ENCODE results near the gene SPTLC1. TPM values are rescaled to one million over a fixed set of nuclear protein-coding genes. Genes with fewer than 3 reads are reported as not detected.

SPTLC1 gene
- total RNA-seq, 1 experiment from 2014 or later = 58.8 TPM

- POLR2A ChIA-PET = no interaction called here
- Histone ChIP-seq H3K4me3 (ENCODE audit: low read depth in 2 of 2, low read length in 2 of 2) (no peak overlapping the region), H3K27me3 (ENCODE audit: control insufficient read depth, insufficient read depth, low read length) (no peaks in the 10 kb centered on the region), H3K27ac (ENCODE audit: low read length) (no peak overlapping the region), H3K9me3 (ENCODE audit: control insufficient read depth, insufficient read depth, low read depth, low read length) (no peaks in the 10 kb centered on the region), H3K36me3 (ENCODE audit: control insufficient read depth, insufficient read depth, low read length) (no peaks in the 10 kb centered on the region), H3K4me1 (ENCODE audit: control insufficient read depth, insufficient read depth, low read length) (no peaks in the 10 kb centered on the region)
- in situ Hi-C loops (cut with HindIII; ENCODE audit: low pct_unique_long_range_greater_than_20kb, low sequenced_read_pairs) = no loop called here
- BruUV-seq (replicated peaks) = no TSS peak
- DNase-seq (ENCODE audit: low read depth, low spot score) (no peak), ATAC-seq (no peak)
- intact Hi-C loops (cut with micrococcal nuclease; ENCODE audit: unreplicated experiment) = no loop called here
- TF ChIP-seq POLR2AphosphoS5 (IDR thresholded peaks at IDR 0.05; ENCODE audit: low read depth, low read length) = no peak
- TF ChIP-seq TCF7L2 (IDR thresholded peaks at IDR 0.05; ENCODE audit: low read depth, low read length) = no peak
- CTCF ChIA-PET = no interaction called here
Measured at GRCh38 chr9:91995000-91995655, 120.1 kb downstream of the SPTLC1 start.

- BruUV-seq (replicated peaks) = no TSS peak
- TF ChIP-seq REST (IDR thresholded peaks at IDR 0.05; ENCODE audit: insufficient read depth in 1 of 2, low read depth in 2 of 2, low read length in 1 of 2) = no peak
- no peak for TF ChIP-seq TCF7L2 (IDR thresholded peaks at IDR 0.05; ENCODE audit: low read depth, low read length)
- no peak for TF ChIP-seq POLR2AphosphoS5 (IDR thresholded peaks at IDR 0.05; ENCODE audit: low read depth, low read length)
- TF ChIP-seq SIN3A (IDR thresholded peaks at IDR 0.05; ENCODE audit: borderline replicate concordance, insufficient read depth, low read depth, low read length) = no peak
- Histone ChIP-seq H3K4me3 (ENCODE audit: low read depth in 2 of 2, low read length in 2 of 2) (no peak overlapping the region), H3K36me3 (ENCODE audit: control insufficient read depth, insufficient read depth, low read length) (no peaks in the 10 kb centered on the region), H3K9me3 (ENCODE audit: control insufficient read depth, insufficient read depth, low read depth, low read length) (no peaks in the 10 kb centered on the region), H3K27me3 (ENCODE audit: control insufficient read depth, insufficient read depth, low read length) (no peaks in the 10 kb centered on the region), H3K27ac (ENCODE audit: low read length) (no peak overlapping the region), H3K4me1 (ENCODE audit: control insufficient read depth, insufficient read depth, low read length) (no peaks in the 10 kb centered on the region)
- ATAC-seq = no peak
- DNase-seq (ENCODE audit: low read depth, low spot score) = no peak
- POLR2A ChIA-PET = no interaction called here
- intact Hi-C loops (cut with micrococcal nuclease; ENCODE audit: unreplicated experiment) (no loop called here), in situ Hi-C loops (cut with HindIII; ENCODE audit: low pct_unique_long_range_greater_than_20kb, low sequenced_read_pairs) (no loop called here)
- CTCF ChIA-PET = no interaction called here
Measured at GRCh38 chr9:91994422-91994821, 120.8 kb downstream of the SPTLC1 start.

- H3K4me3 ChIP-seq (ENCODE audit: low read depth in 2 of 2, low read length in 2 of 2) = no peak overlapping the region
- H3K4me1 ChIP-seq (ENCODE audit: control insufficient read depth, insufficient read depth, low read length) = no peaks in the 10 kb centered on the region
- no peak overlapping the region for H3K27ac ChIP-seq (ENCODE audit: low read length)
- intact Hi-C loops (cut with micrococcal nuclease; ENCODE audit: unreplicated experiment) (no loop called here), in situ Hi-C loops (cut with HindIII; ENCODE audit: low pct_unique_long_range_greater_than_20kb, low sequenced_read_pairs) (no loop called here)
- ChIA-PET CTCF (no interaction called here), POLR2A (interaction anchor here (0.5 kb wide), 1 partner anchor 24 kb away, joined by 4 read pairs; no protein-coding TSS in a partner anchor)
- H3K9me3 ChIP-seq (ENCODE audit: control insufficient read depth, insufficient read depth, low read depth, low read length) = no peaks in the 10 kb centered on the region
- no TSS peak for BruUV-seq (replicated peaks)
- TF ChIP-seq POLR2AphosphoS5 (IDR thresholded peaks at IDR 0.05; ENCODE audit: low read depth, low read length) = no peak
- no peak for TF ChIP-seq TCF7L2 (IDR thresholded peaks at IDR 0.05; ENCODE audit: low read depth, low read length)
- TF ChIP-seq SIN3A (IDR thresholded peaks at IDR 0.05; ENCODE audit: borderline replicate concordance, insufficient read depth, low read depth, low read length) = no peak
- TF ChIP-seq CTCF (IDR thresholded peaks at IDR 0.05) = no peak
- no peak for TF ChIP-seq REST (IDR thresholded peaks at IDR 0.05; ENCODE audit: insufficient read depth in 1 of 2, low read depth in 2 of 2, low read length in 1 of 2)
- ATAC-seq (no peak), DNase-seq (ENCODE audit: low read depth, low spot score) (no peak)
- H3K36me3 ChIP-seq (ENCODE audit: control insufficient read depth, insufficient read depth, low read length) = no peaks in the 10 kb centered on the region
- H3K27me3 ChIP-seq (ENCODE audit: control insufficient read depth, insufficient read depth, low read length) = no peaks in the 10 kb centered on the region
Measured at GRCh38 chr9:91992461-91993041, 122.7 kb downstream of the SPTLC1 start.

All from Panc1 (cell line).